GM12891 (cell line): ENCODE data around the gene DOCK10.

Experiments
- POLR2A ChIP-seq: IDR thresholded peaks from 2 replicates; pipeline ENCODE4 v1.6.1; 2011; ENCODE audit warnings: low read depth, low read length, control low read depth
- POLR2AphosphoS5 ChIP-seq: IDR thresholded peaks from 2 replicates; pipeline ENCODE4 v1.6.1; 2011; ENCODE audit warnings: low read depth, low read length, control low read depth
- POU2F2 ChIP-seq: IDR thresholded peaks from 2 replicates; pipeline ENCODE4 v1.6.1; 2011; ENCODE audit warnings: low read depth, mild to moderate bottlenecking, control low read depth, low read length, moderate library complexity
- SPI1 ChIP-seq: IDR thresholded peaks from 2 replicates; pipeline ENCODE4 v1.6.1; 2011; ENCODE audit warnings: low read depth, low read length, control low read depth
- TAF1 ChIP-seq: IDR thresholded peaks from 2 replicates; pipeline ENCODE4 v1.6.1; 2011; ENCODE audit warnings: low read depth, low read length, control low read depth

DNA sequence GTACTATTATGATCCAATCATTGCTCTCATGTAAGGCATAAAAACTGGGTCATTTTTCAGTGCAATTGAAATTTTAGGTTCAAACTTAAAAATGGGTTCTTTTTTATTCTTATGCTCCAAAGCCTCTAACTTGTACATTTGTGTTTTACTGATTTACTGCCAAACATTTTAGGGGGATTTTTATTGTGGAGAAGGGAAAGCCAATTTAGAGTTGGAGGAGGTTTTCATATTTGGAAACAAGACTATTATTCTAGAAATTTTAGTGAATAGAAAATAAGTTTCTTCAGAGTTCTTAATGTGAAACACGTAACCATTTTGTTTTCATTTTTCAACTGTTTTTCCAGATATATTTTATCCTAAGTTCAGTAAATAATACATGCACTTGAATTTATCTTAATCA is 138.6 kb downstream of the DOCK10 start:
- TF ChIP-seq POLR2A (no peak), TAF1 (no peak), POLR2AphosphoS5 (no peak), SPI1 (no peak), POU2F2 (no peak)
